DMS 273 (cell line): ENCODE results near the gene PCDHA2.
A peak's percentile ranks its signal among the peaks of the same experiment; 100 is the strongest.
"Not testable (repeated sequence)": the region's sequence is repeated elsewhere in the genome, so short reads cannot be mapped to it uniquely, and the experiment has no call there.

ENCODE experiments used
- DNase-seq: peaks from one replicate; lab custom pipeline; 2025; ENCODE audit not compliant: unreplicated experiment; lab: John Stamatoyannopoulos, UW

The PCDHA2 gene

DNA sequence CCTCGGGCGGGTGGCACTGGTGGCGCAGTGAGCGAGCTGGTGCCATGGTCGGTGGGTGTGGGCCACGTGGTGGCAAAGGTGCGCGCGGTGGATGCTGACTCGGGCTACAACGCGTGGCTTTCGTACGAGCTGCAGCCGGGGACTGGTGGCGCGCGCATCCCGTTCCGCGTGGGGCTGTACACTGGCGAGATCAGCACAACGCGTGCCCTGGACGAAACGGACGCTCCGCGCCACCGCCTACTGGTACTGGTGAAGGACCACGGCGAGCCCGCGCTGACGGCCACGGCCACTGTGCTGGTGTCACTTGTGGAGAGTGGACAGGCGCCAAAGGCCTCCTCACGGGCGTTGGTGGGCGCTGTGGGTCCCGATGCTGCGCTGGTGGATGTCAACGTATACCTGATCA lies 14.2 kb downstream of the PCDHA2 start:
- DNase-seq: no peak

DNA sequence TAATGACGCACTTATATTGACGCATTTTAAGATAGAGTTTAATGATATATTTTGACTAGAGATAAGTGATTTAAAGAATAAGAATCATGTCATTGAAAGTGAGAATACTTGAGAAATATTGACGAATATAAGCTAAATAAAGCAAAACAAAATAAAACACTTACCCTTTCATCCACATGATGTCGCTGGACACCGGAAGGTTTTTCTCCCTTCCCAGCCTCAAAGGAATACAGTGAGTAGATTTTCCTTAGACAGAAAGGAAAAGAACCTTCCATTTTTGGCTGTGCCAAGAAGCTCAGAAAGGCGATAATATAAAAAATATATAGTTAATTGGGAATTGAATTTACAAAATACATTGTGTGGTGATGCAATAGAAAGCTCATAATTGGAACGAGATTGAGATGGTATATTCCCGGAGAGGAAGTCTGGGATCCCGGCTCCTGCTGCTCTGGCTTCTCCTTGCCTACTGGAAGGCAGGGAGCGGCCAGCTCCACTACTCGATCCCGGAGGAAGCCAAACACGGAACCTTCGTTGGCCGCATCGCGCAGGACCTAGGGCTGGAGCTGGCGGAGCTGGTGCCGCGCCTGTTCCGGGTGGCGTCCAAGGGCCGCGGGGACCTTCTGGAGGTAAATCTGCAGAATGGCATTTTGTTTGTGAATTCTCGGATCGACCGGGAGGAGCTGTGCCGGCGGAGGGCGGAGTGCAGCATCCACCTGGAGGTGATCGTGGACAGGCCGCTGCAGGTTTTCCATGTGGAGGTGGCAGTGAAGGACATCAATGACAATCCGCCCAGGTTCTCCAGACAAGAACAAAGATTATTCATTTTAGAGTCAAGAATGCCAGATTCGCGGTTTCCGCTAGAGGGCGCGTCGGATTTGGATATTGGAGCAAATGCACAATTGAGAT lies 27.0 kb downstream of the PCDHA2 start, which contains the start of gene PCDHA5:
PCDHA5 (plus strand) TSS at position 239 of the 906 bp plus-strand sequence.
- no peak for DNase-seq

DNA sequence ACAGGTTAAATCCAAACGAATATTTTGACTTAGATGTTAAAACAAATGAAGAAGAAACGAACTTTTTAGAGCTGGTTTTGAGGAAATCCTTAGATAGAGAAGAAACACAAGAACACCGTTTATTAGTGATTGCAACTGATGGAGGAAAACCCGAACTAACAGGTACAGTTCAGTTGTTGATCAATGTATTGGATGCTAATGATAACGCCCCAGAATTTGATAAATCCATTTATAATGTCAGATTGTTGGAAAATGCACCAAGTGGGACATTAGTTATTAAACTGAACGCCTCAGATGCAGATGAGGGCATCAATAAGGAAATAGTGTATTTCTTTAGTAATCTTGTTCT lies 27.6 kb downstream of the PCDHA2 start:
- no peak for DNase-seq

DNA sequence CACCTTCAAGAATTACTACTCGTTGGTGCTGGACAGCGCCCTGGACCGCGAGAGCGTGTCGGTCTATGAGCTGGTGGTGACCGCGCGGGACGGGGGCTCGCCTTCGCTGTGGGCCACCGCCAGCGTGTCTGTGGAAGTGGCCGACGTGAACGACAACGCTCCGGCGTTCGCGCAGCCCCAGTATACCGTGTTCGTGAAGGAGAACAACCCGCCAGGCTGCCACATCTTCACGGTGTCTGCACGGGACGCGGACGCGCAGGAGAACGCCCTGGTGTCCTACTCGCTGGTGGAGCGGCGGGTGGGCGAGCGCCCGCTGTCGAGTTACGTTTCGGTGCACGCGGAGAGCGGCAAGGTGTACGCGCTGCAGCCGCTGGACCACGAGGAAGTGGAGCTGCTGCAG lies 28.3 kb downstream of the PCDHA2 start:
- DNase-seq: not testable (repeated sequence)

DNA sequence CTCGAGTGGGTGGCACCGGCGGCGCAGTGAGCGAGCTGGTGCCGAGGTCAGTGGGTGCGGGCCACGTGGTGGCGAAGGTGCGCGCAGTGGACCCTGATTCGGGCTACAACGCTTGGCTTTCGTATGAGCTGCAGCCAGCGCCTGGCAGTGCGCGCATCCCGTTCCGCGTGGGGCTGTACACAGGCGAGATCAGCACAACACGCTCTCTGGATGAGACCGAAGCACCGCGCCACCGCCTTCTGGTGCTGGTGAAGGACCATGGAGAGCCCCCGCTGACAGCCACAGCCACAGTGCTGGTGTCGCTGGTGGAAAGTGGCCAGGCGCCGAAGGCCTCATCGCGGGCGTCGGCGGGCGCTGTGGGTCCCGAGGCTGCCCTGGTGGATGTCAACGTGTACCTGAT lies 28.8 kb downstream of the PCDHA2 start:
- DNase-seq: no peak

DNA sequence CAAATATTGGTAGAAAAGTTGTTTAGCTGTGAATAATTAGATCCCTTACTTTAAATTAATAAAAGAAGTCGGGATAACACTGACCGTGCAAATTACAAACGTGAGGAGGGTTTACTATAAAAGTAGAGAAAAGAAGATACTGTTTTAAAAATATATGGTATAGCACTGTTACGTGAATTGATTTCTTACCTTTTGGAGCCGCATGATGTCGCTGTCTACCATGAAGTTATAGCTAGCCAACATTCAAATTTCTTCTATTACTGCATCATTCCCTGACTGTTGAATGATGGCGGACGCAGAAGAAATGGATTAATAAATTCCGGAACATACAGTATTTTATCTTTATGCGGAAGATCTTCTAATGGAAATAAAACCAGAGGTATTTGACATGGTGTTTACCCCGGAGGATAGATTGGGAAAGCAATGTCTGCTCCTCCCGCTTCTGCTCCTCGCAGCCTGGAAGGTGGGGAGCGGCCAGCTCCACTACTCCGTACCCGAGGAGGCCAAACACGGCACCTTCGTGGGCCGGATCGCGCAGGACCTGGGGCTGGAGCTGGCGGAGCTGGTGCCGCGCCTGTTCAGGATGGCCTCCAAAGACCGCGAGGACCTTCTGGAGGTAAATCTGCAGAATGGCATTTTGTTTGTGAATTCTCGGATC lies 33.2 kb downstream of the PCDHA2 start, which contains the start of gene PCDHA6:
PCDHA6 (plus strand) TSS at position 257 of the 658 bp plus-strand sequence; CDS start at position 389, 132 bp downstream.
- no peak for DNase-seq

DNA sequence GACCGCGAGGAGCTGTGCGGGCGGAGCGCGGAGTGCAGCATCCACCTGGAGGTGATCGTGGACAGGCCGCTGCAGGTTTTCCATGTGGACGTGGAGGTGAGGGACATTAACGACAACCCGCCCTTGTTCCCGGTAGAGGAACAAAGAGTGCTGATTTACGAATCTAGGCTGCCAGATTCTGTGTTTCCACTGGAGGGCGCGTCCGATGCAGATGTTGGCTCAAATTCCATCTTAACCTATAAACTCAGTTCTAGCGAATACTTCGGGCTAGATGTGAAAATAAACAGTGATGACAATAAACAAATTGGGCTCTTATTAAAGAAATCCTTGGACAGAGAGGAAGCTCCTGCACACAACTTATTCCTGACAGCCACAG lies 33.7 kb downstream of the PCDHA2 start:
- DNase-seq: no peak

DNA sequence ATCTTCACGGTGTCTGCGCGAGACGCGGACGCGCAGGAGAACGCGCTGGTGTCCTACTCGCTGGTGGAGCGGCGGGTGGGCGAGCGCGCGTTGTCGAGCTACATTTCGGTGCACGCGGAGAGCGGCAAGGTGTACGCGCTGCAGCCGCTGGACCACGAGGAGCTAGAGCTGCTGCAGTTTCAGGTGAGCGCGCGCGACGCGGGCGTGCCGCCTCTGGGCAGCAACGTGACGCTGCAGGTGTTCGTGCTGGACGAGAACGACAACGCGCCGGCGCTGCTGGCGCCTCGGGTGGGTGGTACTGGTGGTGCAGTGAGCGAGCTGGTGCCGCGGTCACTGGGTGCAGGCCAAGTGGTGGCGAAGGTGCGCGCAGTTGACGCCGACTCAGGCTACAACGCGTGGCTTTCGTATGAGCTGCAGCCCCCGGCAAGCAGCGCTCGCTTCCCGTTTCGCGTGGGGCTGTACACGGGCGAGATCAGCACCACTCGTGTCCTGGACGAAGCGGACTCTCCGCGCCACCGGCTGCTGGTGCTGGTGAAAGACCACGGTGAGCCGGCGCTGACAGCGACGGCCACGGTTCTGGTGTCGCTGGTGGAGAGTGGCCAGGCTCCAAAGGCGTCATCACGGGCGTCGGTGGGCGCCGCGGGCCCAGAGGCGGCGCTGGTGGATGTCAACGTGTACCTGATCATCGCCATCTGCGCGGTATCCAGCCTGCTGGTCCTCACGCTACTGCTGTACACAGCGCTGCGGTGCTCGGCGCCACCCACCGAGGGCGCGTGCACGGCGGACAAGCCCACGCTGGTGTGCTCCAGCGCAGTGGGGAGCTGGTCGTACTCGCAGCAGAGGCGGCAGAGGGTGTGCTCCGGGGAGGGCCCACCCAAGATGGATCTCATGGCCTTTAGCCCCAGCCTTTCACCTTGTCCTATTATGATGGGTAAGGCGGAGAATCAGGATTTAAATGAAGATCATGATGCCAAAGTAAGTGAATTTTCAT lies 35.2 kb downstream of the PCDHA2 start:
- DNase-seq: not testable (repeated sequence)

DNA sequence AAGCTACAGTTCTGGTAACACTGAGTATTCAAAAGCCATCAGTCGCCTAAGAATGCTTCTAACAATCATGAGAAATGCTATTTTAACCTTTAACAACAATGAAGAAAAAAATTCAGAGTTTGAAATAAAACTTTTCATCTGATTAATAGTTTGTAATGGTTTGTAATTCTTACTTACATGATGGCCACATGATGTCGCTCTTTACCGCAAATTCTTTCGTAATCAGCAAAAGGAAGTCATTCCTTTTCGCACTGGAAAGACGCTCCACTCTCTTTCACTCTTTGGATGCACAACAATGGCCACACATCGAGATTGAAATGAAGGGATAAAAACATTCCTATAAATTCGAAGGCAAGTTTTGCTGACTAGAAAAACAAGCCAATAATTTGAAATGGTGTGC lies 39.3 kb downstream of the PCDHA2 start, which contains the start of gene PCDHA7:
PCDHA7 (plus strand) TSS at position 277 of the 400 bp plus-strand sequence; CDS start at position 392, 115 bp downstream.
- DNase-seq: no peak

DNA sequence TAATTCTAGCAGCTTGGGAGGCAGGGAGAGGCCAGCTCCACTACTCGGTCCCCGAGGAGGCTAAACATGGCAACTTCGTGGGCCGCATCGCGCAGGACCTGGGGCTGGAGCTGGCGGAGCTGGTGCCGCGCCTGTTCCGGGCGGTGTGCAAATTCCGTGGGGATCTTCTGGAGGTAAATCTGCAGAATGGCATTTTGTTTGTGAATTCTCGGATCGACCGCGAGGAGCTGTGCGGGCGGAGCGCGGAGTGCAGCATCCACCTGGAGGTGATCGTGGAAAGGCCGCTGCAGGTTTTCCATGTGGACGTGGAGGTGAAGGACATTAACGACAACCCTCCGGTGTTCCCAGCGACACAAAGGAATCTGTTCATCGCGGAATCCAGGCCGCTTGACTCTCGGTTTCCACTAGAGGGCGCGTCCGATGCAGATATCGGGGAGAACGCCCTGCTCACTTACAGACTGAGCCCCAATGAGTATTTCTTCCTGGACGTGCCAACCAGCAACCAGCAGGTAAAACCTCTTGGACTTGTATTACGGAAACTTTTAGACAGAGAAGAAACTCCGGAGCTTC lies 39.9 kb downstream of the PCDHA2 start:
- DNase-seq: not testable (repeated sequence)

DNA sequence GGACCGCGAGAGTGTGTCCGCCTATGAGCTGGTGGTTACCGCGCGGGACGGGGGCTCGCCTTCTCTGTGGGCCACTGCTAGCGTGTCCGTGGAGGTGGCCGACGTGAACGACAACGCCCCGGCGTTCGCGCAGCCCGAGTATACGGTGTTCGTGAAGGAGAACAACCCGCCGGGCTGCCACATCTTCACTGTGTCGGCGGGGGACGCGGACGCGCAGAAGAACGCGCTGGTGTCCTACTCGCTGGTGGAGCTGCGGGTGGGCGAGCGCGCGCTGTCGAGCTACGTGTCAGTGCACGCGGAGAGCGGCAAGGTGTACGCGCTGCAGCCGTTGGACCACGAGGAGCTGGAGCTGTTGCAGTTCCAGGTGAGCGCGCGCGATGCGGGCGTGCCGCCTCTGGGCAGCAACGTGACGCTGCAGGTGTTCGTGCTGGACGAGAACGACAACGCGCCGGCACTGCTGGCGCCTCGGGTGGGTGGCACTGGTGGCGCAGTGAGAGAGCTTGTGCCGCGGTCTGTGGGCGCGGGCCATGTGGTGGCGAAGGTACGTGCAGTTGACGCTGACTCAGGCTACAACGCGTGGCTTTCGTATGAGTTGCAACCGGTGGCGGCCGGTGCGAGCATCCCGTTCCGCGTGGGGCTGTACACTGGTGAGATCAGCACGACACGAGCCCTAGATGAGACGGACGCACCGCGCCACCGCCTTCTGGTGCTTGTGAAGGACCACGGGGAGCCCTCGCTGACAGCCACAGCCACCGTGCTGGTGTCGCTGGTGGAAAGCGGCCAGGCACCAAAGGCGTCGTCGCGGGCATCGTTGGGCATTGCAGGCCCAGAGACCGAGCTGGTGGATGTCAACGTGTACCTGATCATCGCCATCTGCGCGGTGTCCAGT lies 41.2 kb downstream of the PCDHA2 start:
- DNase-seq: no peak

DNA sequence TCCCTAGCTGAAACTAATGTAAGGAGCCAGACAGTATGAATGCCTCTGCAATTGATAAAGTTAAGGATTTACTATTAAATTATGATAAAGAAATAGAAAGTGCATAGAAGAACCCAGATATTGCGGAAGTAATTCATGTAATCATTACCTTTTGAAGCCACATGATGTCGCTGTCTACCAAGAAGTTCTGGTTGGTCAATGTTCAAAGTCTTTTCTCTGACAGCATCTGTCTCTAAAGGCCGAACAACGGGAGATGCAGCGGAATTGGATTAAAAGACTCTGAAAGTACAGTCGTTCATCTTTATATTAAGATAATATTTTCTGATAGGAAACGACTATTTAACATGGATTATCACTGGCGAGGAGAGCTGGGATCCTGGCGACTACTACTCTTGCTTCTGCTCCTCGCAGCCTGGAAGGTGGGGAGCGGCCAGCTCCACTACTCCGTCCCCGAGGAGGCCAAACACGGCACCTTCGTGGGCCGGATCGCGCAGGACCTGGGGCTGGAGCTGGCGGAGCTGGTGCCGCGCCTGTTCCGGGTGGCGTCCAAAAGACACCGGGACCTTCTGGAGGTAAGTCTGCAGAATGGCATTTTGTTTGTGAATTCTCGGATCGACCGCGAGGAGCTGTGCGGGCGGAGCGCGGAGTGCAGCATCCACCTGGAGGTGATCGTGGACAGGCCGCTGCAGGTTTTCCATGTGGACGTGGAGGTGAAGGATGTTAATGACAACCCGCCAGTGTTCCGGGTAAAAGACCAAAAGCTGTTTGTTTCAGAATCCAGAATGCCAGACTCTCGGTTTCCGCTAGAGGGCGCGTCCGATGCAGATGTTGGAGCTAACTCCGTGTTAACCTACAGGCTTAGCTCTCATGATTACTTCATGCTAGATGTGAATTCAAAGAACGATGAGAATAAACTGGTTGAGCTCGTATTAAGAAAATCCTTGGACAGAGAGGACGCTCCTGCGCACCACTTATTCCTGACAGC lies 46.6 kb downstream of the PCDHA2 start, which contains the start of gene PCDHA8:
PCDHA8 (plus strand) TSS at position 210 of the 985 bp plus-strand sequence; CDS start at position 345, 135 bp downstream.
- peak; percentile 20 for DNase-seq

DNA sequence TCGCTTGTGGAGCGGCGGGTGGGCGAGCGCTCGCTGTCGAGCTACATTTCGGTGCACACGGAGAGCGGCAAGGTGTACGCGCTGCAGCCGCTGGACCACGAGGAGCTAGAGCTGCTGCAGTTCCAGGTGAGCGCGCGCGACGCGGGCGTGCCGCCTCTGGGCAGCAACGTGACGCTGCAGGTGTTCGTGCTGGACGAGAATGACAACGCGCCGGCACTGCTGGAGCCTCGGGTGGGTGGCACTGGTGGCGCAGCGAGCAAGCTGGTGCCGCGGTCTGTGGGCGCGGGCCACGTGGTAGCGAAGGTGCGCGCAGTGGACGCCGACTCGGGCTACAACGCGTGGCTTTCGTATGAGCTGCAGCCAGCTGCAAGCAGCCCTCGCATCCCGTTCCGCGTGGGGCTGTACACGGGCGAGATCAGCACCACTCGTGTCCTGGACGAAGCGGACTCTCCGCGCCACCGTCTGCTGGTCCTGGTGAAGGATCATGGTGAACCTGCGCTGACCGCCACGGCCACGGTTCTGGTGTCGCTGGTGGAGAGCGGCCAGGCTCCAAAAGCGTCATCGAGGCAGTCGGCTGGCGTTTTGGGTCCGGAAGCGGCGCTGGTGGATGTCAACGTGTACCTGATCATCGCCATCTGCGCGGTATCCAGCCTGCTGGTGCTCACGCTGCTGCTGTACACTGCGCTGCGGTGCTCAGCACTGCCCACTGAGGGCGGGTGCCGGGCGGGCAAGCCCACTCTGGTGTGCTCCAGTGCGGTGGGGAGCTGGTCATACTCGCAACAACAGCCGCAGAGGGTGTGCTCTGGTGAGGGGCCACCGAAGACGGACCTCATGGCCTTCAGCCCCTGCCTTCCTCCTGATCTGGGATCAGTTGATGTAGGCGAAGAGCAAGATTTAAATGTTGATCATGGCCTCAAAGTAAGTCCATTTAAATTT lies 48.4 kb downstream of the PCDHA2 start:
- no peak for DNase-seq
